Temporal lobe (tissue), 2 donors: ENCODE data around the gene FOXR1. TPM values are rescaled to one million over a fixed set of nuclear protein-coding genes. Genes with fewer than 3 reads are reported as not detected.

Experiments used
- small RNA-seq: library from RNA; depleted of rRNA; stranded (forward); fragments of <200 nt; gene quantifications from one replicate; pipeline ENCODE3, GENCODE V24; 2014; ENCODE audit warnings: low replicate concordance
- total RNA-seq: library from RNA; depleted of rRNA; stranded (reverse); fragments of >200 nt; gene quantifications from one replicate; pipeline ENCODE4 v1.2.3, GENCODE V29; 2014

The FOXR1 gene
- total RNA-seq, 1 donor from 2014 or later = not detected

Small RNA genes within 50 kb of the gene (small RNA-seq; reads per million reads assigned to genes)
- not detected for gene AP003392.2
- not detected for gene RF00017
- not detected for gene RF00019
- not detected for gene RN7SL688P

Other genes with a start within 250 kb of the FOXR1 start
- 235 TPM for gene DDX6, start 180.6 kb upstream of the FOXR1 start, total RNA-seq
- not detected for gene CXCR5, start 87.9 kb upstream of the FOXR1 start, total RNA-seq
- gene BCL9L, start 45.8 kb upstream of the FOXR1 start, total RNA-seq = 19.9 TPM
- gene UPK2, start 15.5 kb upstream of the FOXR1 start, total RNA-seq = not detected
- gene CENATAC, start 26.4 kb downstream of the FOXR1 start, total RNA-seq = 17.9 TPM
- gene RPS25, start 46.6 kb downstream of the FOXR1 start, total RNA-seq = 1,273 TPM
- gene TRAPPC4, start 47.0 kb downstream of the FOXR1 start, total RNA-seq = 51.6 TPM
- 9.8 TPM for gene SLC37A4, start 59.1 kb downstream of the FOXR1 start, total RNA-seq
- 32.0 TPM for gene HYOU1, start 85.4 kb downstream of the FOXR1 start, total RNA-seq
- gene VPS11, start 96.1 kb downstream of the FOXR1 start, total RNA-seq = 20.2 TPM
- 3.9 TPM for gene HMBS, start 113.1 kb downstream of the FOXR1 start, total RNA-seq
- 10.6 TPM for gene DPAGT1, start 130.1 kb downstream of the FOXR1 start, total RNA-seq
- 7.9 TPM for gene C2CD2L, start 135.6 kb downstream of the FOXR1 start, total RNA-seq
- gene HINFP, start 149.8 kb downstream of the FOXR1 start, total RNA-seq = 20.2 TPM
- 3.0 TPM for gene ABCG4, start 177.3 kb downstream of the FOXR1 start, total RNA-seq
- 3.9 TPM for gene NLRX1, start 197.0 kb downstream of the FOXR1 start, total RNA-seq
- gene NHERF4, start 213.7 kb downstream of the FOXR1 start, total RNA-seq = not detected
- 16.7 TPM for gene CBL, start 234.6 kb downstream of the FOXR1 start, total RNA-seq